SK-N-MC (cell line): ENCODE results near the gene TACC2.

Source experiments
- EZH2 ChIP-seq: fragments of 200-600 bp; sonication (generic); IDR thresholded peaks from one replicate; pipeline ENCODE4 v1.6.1; 2017; ENCODE audit warnings: antibody characterized with exemption
- FOXP2 ChIP-seq: optimal IDR thresholded peaks from 2 replicates; pipeline ENCODE3; 2011; ENCODE audit warnings: mild to moderate bottlenecking, moderate library complexity; ENCODE audit not compliant: insufficient read depth; ENCODE audit errors: extremely low read length, control extremely low read depth
- POLR2AphosphoS5 ChIP-seq: IDR thresholded peaks from 2 replicates; pipeline ENCODE4 v1.6.1; 2012; ENCODE audit warnings: mild to moderate bottlenecking, low read depth, low read length, borderline replicate concordance

GRCh38 chr10:122281751-122282150 lies 292.8 kb downstream of the TACC2 start:
- no peak for TF ChIP-seq POLR2AphosphoS5
- no peak for TF ChIP-seq EZH2
- no peak for TF ChIP-seq FOXP2
